Ishikawa (cell line): ENCODE data around the gene LDAF1.

Experiments used
- CEBPB ChIP-seq: IDR thresholded peaks from 2 replicates; pipeline ENCODE4 v1.6.1; 2012
- MAX ChIP-seq: IDR thresholded peaks from 2 replicates; pipeline ENCODE4 v1.6.1; 2012
- RAD21 ChIP-seq: IDR thresholded peaks from 2 replicates; pipeline ENCODE4 v1.6.1; 2012; ENCODE audit warnings: low read depth
- YY1 ChIP-seq: IDR thresholded peaks from 2 replicates; pipeline ENCODE4 v1.6.1; 2012; ENCODE audit warnings: low read depth

DNA sequence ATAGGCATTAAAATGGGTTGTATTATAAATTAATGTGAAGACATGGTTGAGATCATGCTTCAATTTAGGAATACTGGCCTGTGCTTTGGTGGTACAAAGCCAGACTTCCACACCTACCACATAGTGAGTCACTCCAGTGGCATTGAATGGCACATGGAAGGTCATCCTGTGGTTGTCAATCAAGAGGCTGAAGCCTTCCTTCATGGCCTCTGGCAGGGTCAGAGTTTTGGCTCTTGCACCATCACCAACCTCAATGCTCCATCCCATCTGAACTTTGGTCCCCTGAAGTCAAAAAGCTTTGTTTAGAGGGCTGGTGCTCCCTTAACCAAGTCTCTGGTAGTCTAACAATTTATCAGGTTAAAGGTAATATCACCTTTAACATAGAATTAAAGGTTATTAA, 46.8 kb downstream of the LDAF1 start:
- no peak for TF ChIP-seq RAD21
- no peak for TF ChIP-seq MAX
- TF ChIP-seq CEBPB: no peak
- TF ChIP-seq YY1: no peak
